ENCODE measurements around the gene ZNF561.
"Not testable (repeated sequence)": the region's sequence is repeated elsewhere in the genome, so short reads cannot be mapped to it uniquely, and the experiment has no call there.

The ZNF561 gene

GRCh38 chr19:9621156-9622037, at the start of gene ZNF561:
ZNF561 (minus strand) TSS chr19:9621232; CDS start chr19:9619456, 1,776 bp downstream.
- no peaks in the 10 kb centered on the region for H4K20me1 ChIP-seq
- H3K9me3 ChIP-seq (replicated peaks in 1 of 11), result peaks cover 0 to 8% (median 0%) of the 10 kb centered on the region in 11 experiments; a peak in 4 of 22 replicates
- no peaks in the 10 kb centered on the region for H3K27me3 ChIP-seq
- H3K4me3 ChIP-seq, result peak within 1 kb of the TSS; percentile 70 to 91 (median 80)
- peaks cover 20 to 52% (median 28%) of the 10 kb centered on the region in 10 experiments for H3K4me1 ChIP-seq
- H3K9ac ChIP-seq, result peak within 1 kb of the TSS; percentile 87 to 95 (median 93)
- peaks cover 28 to 37% (median 31%) of the 10 kb centered on the region in 11 experiments for H3K36me3 ChIP-seq
- H3K27ac ChIP-seq, result peak within 1 kb of the TSS; percentile 90 to 98 (median 95)
- no peak for TF ChIP-seq Cebpa-rat (IDR thresholded peaks at IDR 0.05)
- H3K4me2 ChIP-seq, result peak within 1 kb of the TSS; percentile 72 to 99 (median 85)

GRCh38 chr19:9668544-9668943, 47.5 kb upstream of the ZNF561 start:
- Histone ChIP-seq H3K27me3 (no peaks in the 10 kb centered on the region), H3K4me1 (no peaks in the 10 kb centered on the region; a peak in 1 of 20 replicates), H3K4me3 (no peak overlapping the region; a peak in 1 of 20 replicates), H3K36me3 (peaks cover 88 to 99% (median 97%) of the 10 kb centered on the region in 11 experiments), H3K9me3 (replicated peaks in 1 of 11) (peaks cover 83 to 100% (median 95%) of the 10 kb centered on the region in 11 experiments), H3K27ac (no peak overlapping the region), H3K4me2 (no peak overlapping the region), H3K9ac (no peak overlapping the region), H4K20me1 (peaks cover 12 to 46% (median 28%) of the 10 kb centered on the region in 11 experiments; a peak in 21 of 22 replicates)
- no peak for TF ChIP-seq Cebpa-rat (IDR thresholded peaks at IDR 0.05)

GRCh38 chr19:9667898-9668297, 46.9 kb upstream of the ZNF561 start:
- H3K4me2 ChIP-seq, result no peak overlapping the region
- no peak overlapping the region for H3K27ac ChIP-seq
- H3K4me3 ChIP-seq, result no peak overlapping the region; a peak in 1 of 20 replicates
- no peak overlapping the region for H3K9ac ChIP-seq
- TF ChIP-seq Cebpa-rat (IDR thresholded peaks at IDR 0.05), result no peak
- peaks cover 77 to 94% (median 88%) of the 10 kb centered on the region in 11 experiments for H3K9me3 ChIP-seq (replicated peaks in 1 of 11)
- no peaks in the 10 kb centered on the region for H3K27me3 ChIP-seq
- peaks cover 82 to 98% (median 94%) of the 10 kb centered on the region in 11 experiments for H3K36me3 ChIP-seq
- no peaks in the 10 kb centered on the region; a peak in 1 of 20 replicates for H3K4me1 ChIP-seq
- H4K20me1 ChIP-seq, result peaks cover 18 to 52% (median 35%) of the 10 kb centered on the region in 11 experiments; a peak in 21 of 22 replicates

- no peak overlapping the region for H3K27ac ChIP-seq
Observed at GRCh38 chr19:9658769-9659168, 37.7 kb upstream of the ZNF561 start.

GRCh38 chr19:9653066-9653555, 32.1 kb upstream of the ZNF561 start:
- Histone ChIP-seq H3K9me3 (replicated peaks in 1 of 11) (peaks cover 78 to 85% (median 81%) of the 10 kb centered on the region in 11 experiments), H3K4me3 (peak overlapping the region in 7 of 10 experiments; percentile 6 to 51 (median 25); a peak in 7 of 20 replicates), H4K20me1 (peaks cover 0 to 24% (median 8%) of the 10 kb centered on the region in 11 experiments; a peak in 13 of 22 replicates), H3K36me3 (peaks cover 96 to 100% (median 98%) of the 10 kb centered on the region in 11 experiments)
- H3K9ac ChIP-seq, H3K4me2 ChIP-seq, H3K4me1 ChIP-seq, H3K27ac ChIP-seq, H3K27me3 ChIP-seq: not testable (repeated sequence)

More at GRCh38 chr19:9658769-9659168, 37.7 kb upstream of the ZNF561 start:
- Histone ChIP-seq H3K9ac (no peak overlapping the region), H4K20me1 (peaks cover 30 to 64% (median 56%) of the 10 kb centered on the region in 11 experiments; a peak in 21 of 22 replicates), H3K36me3 (peaks cover 78 to 100% (median 88%) of the 10 kb centered on the region in 11 experiments), H3K4me3 (no peak overlapping the region), H3K4me1 (no peaks in the 10 kb centered on the region; a peak in 1 of 20 replicates), H3K27me3 (no peaks in the 10 kb centered on the region), H3K4me2 (no peak overlapping the region), H3K9me3 (replicated peaks in 1 of 11) (peaks cover 56 to 76% (median 60%) of the 10 kb centered on the region in 11 experiments)
- TF ChIP-seq Cebpa-rat (IDR thresholded peaks at IDR 0.05), result no peak

- not testable (repeated sequence) for H3K27me3 ChIP-seq, H3K9ac ChIP-seq, H3K27ac ChIP-seq, H3K4me2 ChIP-seq, H3K4me1 ChIP-seq
- Histone ChIP-seq H3K9me3 (replicated peaks in 1 of 11) (peaks cover 62 to 68% (median 64%) of the 10 kb centered on the region in 11 experiments), H3K36me3 (peaks cover 96 to 100% (median 98%) of the 10 kb centered on the region in 11 experiments), H4K20me1 (peaks cover 0 to 28% (median 18%) of the 10 kb centered on the region in 11 experiments; a peak in 14 of 22 replicates), H3K4me3 (peak overlapping the region in 3 of 10 experiments; percentile 10 to 35 (median 14); a peak in 1 of 20 replicates)
Observed at GRCh38 chr19:9651464-9651863, 30.4 kb upstream of the ZNF561 start.

GRCh38 chr19:9650345-9650744, 29.3 kb upstream of the ZNF561 start:
- Histone ChIP-seq H3K36me3 (peaks cover 89 to 100% (median 95%) of the 10 kb centered on the region in 11 experiments), H4K20me1 (peaks cover 0 to 30% (median 19%) of the 10 kb centered on the region in 11 experiments; a peak in 14 of 22 replicates), H3K27ac (no peak overlapping the region), H3K4me3 (no peak overlapping the region), H3K4me1 (no peaks in the 10 kb centered on the region), H3K9ac (no peak overlapping the region), H3K9me3 (replicated peaks in 1 of 11) (peaks cover 51 to 57% (median 53%) of the 10 kb centered on the region in 11 experiments), H3K4me2 (no peak overlapping the region), H3K27me3 (no peaks in the 10 kb centered on the region)
- no peak for TF ChIP-seq Cebpa-rat (IDR thresholded peaks at IDR 0.05)

GRCh38 chr19:9645472-9645871, 24.4 kb upstream of the ZNF561 start:
- no peak overlapping the region for H3K4me2 ChIP-seq
- no peaks in the 10 kb centered on the region for H3K27me3 ChIP-seq
- TF ChIP-seq Cebpa-rat (IDR thresholded peaks at IDR 0.05), result no peak
- H3K36me3 ChIP-seq, result peaks cover 85 to 100% (median 93%) of the 10 kb centered on the region in 11 experiments
- no peak overlapping the region for H3K9ac ChIP-seq
- H4K20me1 ChIP-seq, result peaks cover 0 to 39% (median 20%) of the 10 kb centered on the region in 11 experiments; a peak in 14 of 22 replicates
- no peaks in the 10 kb centered on the region for H3K4me1 ChIP-seq
- no peak overlapping the region for H3K4me3 ChIP-seq
- H3K9me3 ChIP-seq (replicated peaks in 1 of 11), result peaks cover 28 to 39% (median 34%) of the 10 kb centered on the region in 11 experiments
- no peak overlapping the region for H3K27ac ChIP-seq

GRCh38 chr19:9644472-9644871, 23.4 kb upstream of the ZNF561 start:
- no peak overlapping the region for H3K4me3 ChIP-seq
- H3K27me3 ChIP-seq, result no peaks in the 10 kb centered on the region
- no peak overlapping the region for H3K9ac ChIP-seq
- H3K4me1 ChIP-seq, result no peaks in the 10 kb centered on the region
- TF ChIP-seq Cebpa-rat (IDR thresholded peaks at IDR 0.05), result no peak
- H3K4me2 ChIP-seq, result no peak overlapping the region
- H3K36me3 ChIP-seq, result peaks cover 85 to 100% (median 94%) of the 10 kb centered on the region in 11 experiments
- H4K20me1 ChIP-seq, result peaks cover 0 to 39% (median 20%) of the 10 kb centered on the region in 11 experiments; a peak in 14 of 22 replicates
- no peak overlapping the region for H3K27ac ChIP-seq
- peaks cover 26 to 43% (median 33%) of the 10 kb centered on the region in 11 experiments for H3K9me3 ChIP-seq (replicated peaks in 1 of 11)

Measured in BLaER1 treated with 17β-estradiol and CSF1 and Interleukin-3, amounts not matched to agents 10 nM and 100 nM (cell line).